H1 (cell line): ENCODE results near the gene PSG7. TPM values are rescaled to one million over a fixed set of nuclear protein-coding genes. Genes with fewer than 3 reads are reported as not detected.

ENCODE experiments used
- CTCF ChIA-PET: fragments of 300-600 bp; sonication (Branson Sonifier 250); formaldehyde crosslinking; loops from one replicate; lab custom pipeline; 2021; ENCODE audit not compliant: partially characterized antibody; lab: Charles Lee
- POLR2A ChIA-PET: fragments of 300-600 bp; sonication (Branson Sonifier 250); formaldehyde crosslinking; loops from one replicate; lab custom pipeline; 2021; ENCODE audit warnings: inconsistent platforms; ENCODE audit not compliant: partially characterized antibody; lab: Charles Lee
- DNase-seq, 2 experiments: peaks; one replicate each; pipeline versions ENCODE4 v3.0.0 to v3.0.0-alpha.2; 2010 to 2022; ENCODE audit warnings: low spot score in 2 of 2, low read depth in 1 of 2, mixed read lengths in 1 of 2
- FAIRE-seq: peaks from 2 replicates; lab custom pipeline; 2011; peaks lifted over from hg19 to GRCh38; lab: Jason Lieb, UNC
- H2AFZ ChIP-seq: 2 replicates; pipeline ENCODE4 v1.8.1; 2012; ENCODE audit warnings: low read length, inconsistent platforms
- H2AK5ac ChIP-seq: 2 replicates; pipeline ENCODE4 v1.6.1; 2013; ENCODE audit warnings: low read depth, low read length
- H2BK120ac ChIP-seq: replicated peaks from 2 replicates; pipeline ENCODE3; 2013; ENCODE audit warnings: low read depth, low read length, inconsistent platforms
- H2BK12ac ChIP-seq: 2 replicates; pipeline ENCODE4 v1.6.1; 2013; ENCODE audit warnings: low read depth, low read length
- H2BK15ac ChIP-seq: 2 replicates; pipeline ENCODE4 v1.6.1; 2013; ENCODE audit warnings: low read length
- H2BK20ac ChIP-seq: 2 replicates; pipeline ENCODE4 v1.6.1; 2013; ENCODE audit warnings: low read length
- H2BK5ac ChIP-seq: 2 replicates; pipeline ENCODE4 v1.6.1; 2013; ENCODE audit warnings: low read depth, low read length
- H3K14ac ChIP-seq: 2 replicates; pipeline ENCODE4 v1.6.1; 2013; ENCODE audit warnings: inconsistent platforms; ENCODE audit not compliant: insufficient read length
- H3K18ac ChIP-seq: 2 replicates; pipeline ENCODE4 v1.6.1; 2013; ENCODE audit warnings: low read length; ENCODE audit errors: extremely low read depth
- H3K23ac ChIP-seq: 2 replicates; pipeline ENCODE4 v1.6.1; 2013; ENCODE audit warnings: inconsistent platforms; ENCODE audit not compliant: insufficient read length
- H3K23me2 ChIP-seq: 2 replicates; pipeline ENCODE4 v1.6.1; 2013; ENCODE audit warnings: low read depth, low read length
- H3K27ac ChIP-seq: 2 replicates; pipeline ENCODE4 v1.6.1; 2011; ENCODE audit warnings: low read depth, low read length, inconsistent platforms
- H3K27me3 ChIP-seq, 4 experiments: replicated peaks in 1 of 4; 1 replicate in 1 of 4; 2 replicates in 3 of 4; pipeline versions ENCODE4 v1.6.1 to v1.8.1; 2011 to 2013; ENCODE audit warnings: low read length in 3 of 4, mild to moderate bottlenecking in 3 of 4, inconsistent platforms in 2 of 4, mixed read lengths in 2 of 4, moderate library complexity in 1 of 4; ENCODE audit not compliant: control insufficient read depth in 3 of 4, insufficient read depth in 3 of 4; ENCODE audit errors: extremely low read depth in 1 of 4
- H3K36me3 ChIP-seq, 4 experiments: 2 replicates each; pipeline versions ENCODE4 v1.6.1 to v1.8.1; 2011 to 2013; ENCODE audit warnings: mild to moderate bottlenecking in 4 of 4, low read length in 3 of 4, moderate library complexity in 2 of 4, control low read depth in 1 of 4, inconsistent platforms in 1 of 4; ENCODE audit not compliant: insufficient read depth in 4 of 4, control insufficient read depth in 2 of 4
- H3K4ac ChIP-seq: replicated peaks from 2 replicates; pipeline ENCODE3; 2013; ENCODE audit warnings: low read length, low read depth, mixed read lengths, inconsistent platforms; ENCODE audit not compliant: insufficient read length
- H3K4me1 ChIP-seq, 4 experiments: replicated peaks in 1 of 4; 1 replicate in 1 of 4; 2 replicates in 3 of 4; pipeline versions ENCODE4 v1.6.1 to v1.8.1; 2011 to 2013; ENCODE audit warnings: low read length in 3 of 4, inconsistent platforms in 2 of 4, mixed read lengths in 1 of 4; ENCODE audit not compliant: insufficient read depth in 4 of 4, control insufficient read depth in 3 of 4
- H3K4me2 ChIP-seq, 2 experiments: 2 replicates each; pipeline versions ENCODE4 v1.6.1 to v1.8.1; 2011 to 2013; ENCODE audit warnings: low read depth in 2 of 2, low read length in 2 of 2, control low read depth in 1 of 2, inconsistent platforms in 1 of 2, mild to moderate bottlenecking in 1 of 2; ENCODE audit not compliant: insufficient read depth in 1 of 2
- H3K4me3 ChIP-seq, 4 experiments: fragments of 200-600, 300-600 bp in 1 of 4; sonication (generic), shearing (Covaris generic), sonication (Bioruptor Twin) in 1 of 4; 2 replicates each; pipeline versions ENCODE4 v1.5.1 to v1.8.1; 2011 to 2016; ENCODE audit warnings: low read length in 4 of 4, low read depth in 3 of 4, control low read depth in 2 of 4, inconsistent platforms in 2 of 4, mild to moderate bottlenecking in 2 of 4, mixed read lengths in 1 of 4, moderate library complexity in 1 of 4; ENCODE audit not compliant: insufficient read depth in 2 of 4; ENCODE audit errors: extremely low read depth in 1 of 4
- H3K56ac ChIP-seq: replicated peaks from 2 replicates; pipeline ENCODE3; 2013; ENCODE audit warnings: low read depth, mild to moderate bottlenecking, mixed read lengths, low read length, inconsistent platforms; ENCODE audit not compliant: insufficient read length
- H3K79me1 ChIP-seq: 2 replicates; pipeline ENCODE4 v1.6.1; 2013; ENCODE audit warnings: low read depth, low read length, control low read depth
- H3K79me2 ChIP-seq, 2 experiments: 2 replicates each; pipeline versions ENCODE4 v1.6.1 to v1.8.1; 2012 to 2013; ENCODE audit warnings: low read length in 2 of 2, mild to moderate bottlenecking in 2 of 2, inconsistent platforms in 1 of 2; ENCODE audit not compliant: insufficient read depth in 2 of 2, control insufficient read depth in 1 of 2
- H3K9ac ChIP-seq, 4 experiments: replicated peaks in 1 of 4; 1 replicate in 1 of 4; 2 replicates in 3 of 4; pipeline versions ENCODE4 v1.6.1 to v1.8.1; 2011 to 2013; ENCODE audit warnings: low read depth in 3 of 4, low read length in 3 of 4, control low read depth in 2 of 4, mild to moderate bottlenecking in 2 of 4, moderate library complexity in 2 of 4, inconsistent platforms in 1 of 4; ENCODE audit errors: extremely low read depth in 1 of 4
- H3K9me3 ChIP-seq, 2 experiments: 2 replicates each; pipeline versions ENCODE4 v1.6.1 to v1.8.1; 2012 to 2013; ENCODE audit warnings: mild to moderate bottlenecking in 2 of 2, moderate library complexity in 2 of 2, control low read depth in 1 of 2, inconsistent platforms in 1 of 2, low read depth in 1 of 2, low read length in 1 of 2, mixed read lengths in 1 of 2; ENCODE audit not compliant: insufficient read depth in 2 of 2
- H4K20me1 ChIP-seq, 2 experiments: replicated peaks in 1 of 2; 2 replicates each; pipeline versions ENCODE3 to v1.8.1; 2011 to 2013; ENCODE audit warnings: inconsistent platforms in 2 of 2, low read length in 2 of 2, mild to moderate bottlenecking in 1 of 2; ENCODE audit not compliant: insufficient read depth in 2 of 2, control insufficient read depth in 1 of 2
- H4K5ac ChIP-seq: 2 replicates; pipeline ENCODE4 v1.6.1; 2013; ENCODE audit warnings: low read length, low read depth, mixed read lengths, inconsistent platforms; ENCODE audit not compliant: insufficient read length
- H4K8ac ChIP-seq: 2 replicates; pipeline ENCODE4 v1.8.0; 2013; ENCODE audit warnings: mild to moderate bottlenecking, moderate library complexity, low read length, inconsistent platforms; ENCODE audit not compliant: insufficient read depth; ENCODE audit errors: extremely low read depth
- H4K91ac ChIP-seq: replicated peaks from 2 replicates; pipeline ENCODE3; 2013; ENCODE audit warnings: low read length, mixed read lengths, inconsistent platforms; ENCODE audit not compliant: insufficient read length
- CBX5 ChIP-seq: fragments of 300-800, 300-1000 bp; sonication (generic); IDR thresholded peaks from 2 replicates; pipeline ENCODE4 v1.7.1; 2016; ENCODE audit warnings: antibody characterized with exemption, low read length, low read depth
- CBX8 ChIP-seq: fragments of 300-800, 300-1000 bp; sonication (generic); IDR thresholded peaks from 2 replicates; pipeline ENCODE4 v1.7.1; 2016; ENCODE audit warnings: low read depth, low read length, borderline replicate concordance
- CREB1 ChIP-seq: IDR thresholded peaks from 2 replicates; pipeline ENCODE4 v1.6.1; 2012; ENCODE audit warnings: inconsistent platforms
- E2F6 ChIP-seq: IDR thresholded peaks from 2 replicates; pipeline ENCODE4 v1.6.1; 2012; ENCODE audit warnings: inconsistent platforms
- EZH2 ChIP-seq: fragments of 200-600 bp; sonication (generic); IDR thresholded peaks from 2 replicates; pipeline ENCODE4 v1.7.1; 2012; ENCODE audit warnings: low read depth, mild to moderate bottlenecking, moderate library complexity, low read length, inconsistent platforms; ENCODE audit not compliant: severe bottlenecking
- GTF2F1 ChIP-seq: IDR thresholded peaks from 2 replicates; pipeline ENCODE4 v1.6.1; 2012; ENCODE audit warnings: low read depth, low read length, improper control_type of control experiment, borderline replicate concordance
- KDM1A ChIP-seq: fragments of 200-600, 300-600 bp; sonication (generic); IDR thresholded peaks from 2 replicates; pipeline ENCODE4 v1.7.1; 2016; ENCODE audit warnings: mild to moderate bottlenecking, low read length, borderline replicate concordance
- MAX ChIP-seq: IDR thresholded peaks from 2 replicates; pipeline ENCODE4 v1.6.1; 2012; ENCODE audit warnings: inconsistent platforms
- RFX5 ChIP-seq: IDR thresholded peaks from 2 replicates; pipeline ENCODE4 v1.6.1; 2011; ENCODE audit warnings: low read depth, low read length, improper control_type of control experiment, borderline replicate concordance
- RXRA ChIP-seq: IDR thresholded peaks from 2 replicates; pipeline ENCODE4 v1.6.1; 2011; ENCODE audit warnings: low read depth, mild to moderate bottlenecking, low read length, moderate library complexity; ENCODE audit not compliant: insufficient read depth
- SP4 ChIP-seq: IDR thresholded peaks from 2 replicates; pipeline ENCODE4 v1.6.1; 2012; ENCODE audit warnings: low read length, inconsistent platforms
- SUZ12 ChIP-seq: fragments of 200-600 bp; sonication (generic); IDR thresholded peaks from 2 replicates; pipeline ENCODE4 v1.6.1; 2012; ENCODE audit warnings: mild to moderate bottlenecking, inconsistent platforms, low read length, moderate library complexity, mixed read lengths
- TAF1 ChIP-seq: IDR thresholded peaks from 2 replicates; pipeline ENCODE4 v1.6.1; 2011; ENCODE audit warnings: mild to moderate bottlenecking, low read depth, low read length
- WGBS, 2 experiments: shearing (Covaris generic) in 1 of 2; methylation state at CpG; one replicate each; pipeline versions ENCODE4 v1.1.6 to v1.1.7; 2013 to 2015; ENCODE audit warnings: low lambda C conversion rate in 2 of 2, mixed read lengths in 2 of 2, inconsistent platforms in 1 of 2, low coverage in 1 of 2, missing lambda C conversion rate in 1 of 2; ENCODE audit not compliant: insufficient replicate concordance in 2 of 2, insufficient coverage in 1 of 2, insufficient read length in 1 of 2; ENCODE audit errors: extremely low coverage in 1 of 2, missing lambda C conversion rate in 1 of 2; 5-methylcytosine and 5-hydroxymethylcytosine counted together
- polyA plus RNA-seq, 7 experiments: library from polyadenylated mRNA; depleted of rRNA in 3 of 7; stranded (reverse) in 5 of 7; unstranded in 2 of 7; fragments of >200 nt in 5 of 7; fragments of 200-250 nt in 2 of 7; gene quantifications; 1 replicate in 5 of 7; 2 replicates in 1 of 7; 4 replicates in 1 of 7; pipeline versions ENCODE4 v1.2.1 to v1.2.3, GENCODE V29; 2011 to 2013; ENCODE audit warnings: missing spikeins in 2 of 7, mixed read lengths in 2 of 7
- total RNA-seq: library from RNA; stranded (reverse); fragmentation: NEBNext Ultra II Directional; extraction: Animal tissue kit (Norgen Biotek cat#: 25700); gene quantifications from 2 replicates; pipeline ENCODE4 v1.2.1, GENCODE V29; 2021
- TF ChIP-seq, protein P1 (sequence below): IDR thresholded peaks from 2 replicates; pipeline ENCODE4 v1.6.1; 2011; ENCODE audit warnings: low read depth, mild to moderate bottlenecking, low read length; ENCODE audit not compliant: insufficient read depth

The PSG7 gene
- total and polyA plus RNA-seq, 2 of the 8 experiments (the other 6 are each of a cell fraction or from before 2014, with no cell fraction given) = not detected

GRCh38 chr19:42928896-42929295, 8.1 kb downstream of the PSG7 start:
- no peak overlapping the region for H2AFZ ChIP-seq
- H3K79me2 ChIP-seq = no peaks in the 10 kb centered on the region
- H2BK15ac ChIP-seq = no peak overlapping the region
- H3K23me2 ChIP-seq = no peaks in the 10 kb centered on the region
- no peak overlapping the region for H2BK120ac ChIP-seq
- no peak overlapping the region for H3K27ac ChIP-seq
- H3K27me3 ChIP-seq = no peaks in the 10 kb centered on the region
- H3K23ac ChIP-seq = no peak overlapping the region
- no peak overlapping the region for H3K4ac ChIP-seq
- peaks cover 33 to 60% of the 10 kb centered on the region in 2 experiments for H3K9me3 ChIP-seq
- H3K36me3 ChIP-seq = no peaks in the 10 kb centered on the region
- H3K56ac ChIP-seq = no peak overlapping the region
- H3K4me1 ChIP-seq = no peaks in the 10 kb centered on the region
- CTCF ChIA-PET = no interaction called here
- no peak overlapping the region for H3K14ac ChIP-seq
- no peak overlapping the region for H3K4me3 ChIP-seq
- H4K8ac ChIP-seq = no peak overlapping the region
- 80% methylated on average over 3 of the region's 3 CpGs; no CpG with 5 or more reads in 1 of the 2 experiments for WGBS, 2 experiments
- no peak overlapping the region for H4K5ac ChIP-seq
- FAIRE-seq = no peak
- no peak overlapping the region for H3K9ac ChIP-seq
- H2BK5ac ChIP-seq = no peak overlapping the region
- H4K91ac ChIP-seq = no peak overlapping the region
- H3K18ac ChIP-seq = no peak overlapping the region
- DNase-seq = no peak
- H3K79me1 ChIP-seq = no peaks in the 10 kb centered on the region
- POLR2A ChIA-PET = no interaction called here
- H3K4me2 ChIP-seq = no peak overlapping the region
- no peak overlapping the region for H2BK12ac ChIP-seq
- no peaks in the 10 kb centered on the region for H4K20me1 ChIP-seq
- no peak overlapping the region for H2BK20ac ChIP-seq
- H2AK5ac ChIP-seq = no peak overlapping the region
- no peak for TF ChIP-seq MAX
- no peak for TF ChIP-seq GTF2F1
- TF ChIP-seq, protein P1, sequence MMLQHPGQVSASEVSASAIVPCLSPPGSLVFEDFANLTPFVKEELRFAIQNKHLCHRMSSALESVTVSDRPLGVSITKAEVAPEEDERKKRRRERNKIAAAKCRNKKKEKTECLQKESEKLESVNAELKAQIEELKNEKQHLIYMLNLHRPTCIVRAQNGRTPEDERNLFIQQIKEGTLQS = no peak
- no peak for TF ChIP-seq KDM1A
- TF ChIP-seq CBX8 = no peak
- TF ChIP-seq EZH2 = no peak
- no peak for TF ChIP-seq SP4
- no peak for TF ChIP-seq RXRA
- no peak for TF ChIP-seq SUZ12
- TF ChIP-seq CREB1 = no peak
- TF ChIP-seq CBX5 = no peak
- TF ChIP-seq TAF1 = no peak
- TF ChIP-seq RFX5 = no peak
- TF ChIP-seq E2F6 = no peak
